ENCODE results near the gene TMEM229A.
"Not testable (repeated sequence)": the region's sequence is repeated elsewhere in the genome, so short reads cannot be mapped to it uniquely, and the experiment has no call there.

TMEM229A gene

DNA sequence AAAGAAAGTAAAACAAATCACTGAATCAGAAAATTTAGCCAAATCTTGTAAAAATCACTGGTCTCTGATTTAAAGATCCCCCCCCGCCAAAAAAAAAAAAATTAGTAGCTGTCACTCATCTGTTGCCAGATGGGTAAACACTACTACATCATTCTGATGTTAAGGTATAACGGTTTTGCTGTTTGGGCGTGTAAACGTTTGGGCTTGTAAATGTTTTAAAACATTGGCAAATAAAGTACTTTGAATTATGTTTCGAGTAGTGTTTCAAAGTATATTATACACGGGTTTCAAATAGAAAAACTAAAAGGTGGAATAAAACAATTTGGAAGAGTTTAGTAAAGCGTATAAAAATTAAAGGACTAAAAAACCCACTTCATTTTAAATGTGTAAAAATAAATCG, 1.5 kb downstream of the TMEM229A start:
- no peak for DNase-seq

GRCh38 chr7:124030964-124031363, 1.9 kb downstream of the TMEM229A start:
- DNase-seq, result no peak

DNA sequence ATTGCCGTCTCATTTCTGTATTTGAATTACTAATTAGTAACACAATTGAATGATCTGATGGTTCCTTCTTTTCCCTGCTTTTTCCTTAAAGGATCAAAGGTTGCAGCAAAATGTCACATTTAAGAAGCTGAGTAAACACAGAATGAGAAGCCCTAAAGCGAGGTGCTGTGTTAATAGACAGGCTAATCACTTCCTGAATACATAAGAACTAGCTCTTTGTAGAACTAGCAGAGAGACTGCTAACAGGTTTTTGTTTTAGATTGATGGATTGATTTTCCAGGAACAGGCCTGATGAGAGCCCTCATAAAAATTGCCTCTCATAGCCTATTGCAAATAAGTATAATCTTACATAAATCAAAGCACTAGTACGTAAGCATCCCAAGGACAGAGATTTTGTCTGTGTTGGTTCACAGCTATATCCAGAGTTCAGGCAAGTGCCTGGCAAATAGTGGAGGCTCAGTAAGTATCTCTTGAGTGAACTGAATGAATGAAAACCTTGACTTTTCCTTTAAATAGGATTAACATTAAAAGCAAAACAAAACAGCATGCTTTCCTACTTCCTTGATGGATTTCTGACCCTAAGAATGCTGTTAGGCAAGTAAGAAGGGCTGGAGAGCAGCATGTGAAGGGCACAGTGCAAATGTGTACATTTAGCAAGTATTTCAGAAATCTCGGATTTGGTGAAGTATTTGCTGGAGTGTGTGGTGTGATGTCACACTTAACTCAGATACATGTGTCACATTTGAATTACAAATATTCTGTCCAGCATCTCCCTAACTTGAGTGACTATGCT, 3.3 kb downstream of the TMEM229A start:
- DNase-seq, result no peak

GRCh38 chr7:124027236-124027635, 5.6 kb downstream of the TMEM229A start:
- DNase-seq, result no peak

GRCh38 chr7:124024329-124024728, 8.5 kb downstream of the TMEM229A start:
- not testable (repeated sequence) for DNase-seq

- no peak for DNase-seq
Measured at GRCh38 chr7:124022551-124022950, 10.3 kb downstream of the TMEM229A start.

DNA sequence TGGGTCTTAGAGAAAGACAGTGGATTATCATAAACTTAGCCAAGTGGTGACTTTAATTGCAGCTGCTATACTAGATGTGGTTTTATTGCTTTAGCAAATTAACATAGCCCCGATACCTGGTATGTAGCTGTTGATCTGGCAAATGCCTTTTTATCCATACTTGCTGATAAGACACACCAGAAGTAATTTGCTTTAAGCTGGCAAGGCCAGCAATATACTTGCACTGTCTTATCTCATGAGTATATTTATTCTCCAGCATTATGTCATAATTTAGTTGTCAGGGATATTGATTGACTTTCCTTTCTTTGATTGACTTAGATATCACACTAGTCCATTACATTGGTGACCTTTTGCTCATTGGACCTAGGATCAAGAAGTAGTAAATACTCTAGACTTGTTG, 12.8 kb downstream of the TMEM229A start:
- DNase-seq, result no peak

GRCh38 chr7:124013306-124013705, 19.6 kb downstream of the TMEM229A start:
- no peak for DNase-seq

GRCh38 chr7:124012864-124013263, 20.0 kb downstream of the TMEM229A start:
- no peak for DNase-seq

- no peak for DNase-seq
Measured at GRCh38 chr7:124009321-124009720, 23.5 kb downstream of the TMEM229A start.

DNA sequence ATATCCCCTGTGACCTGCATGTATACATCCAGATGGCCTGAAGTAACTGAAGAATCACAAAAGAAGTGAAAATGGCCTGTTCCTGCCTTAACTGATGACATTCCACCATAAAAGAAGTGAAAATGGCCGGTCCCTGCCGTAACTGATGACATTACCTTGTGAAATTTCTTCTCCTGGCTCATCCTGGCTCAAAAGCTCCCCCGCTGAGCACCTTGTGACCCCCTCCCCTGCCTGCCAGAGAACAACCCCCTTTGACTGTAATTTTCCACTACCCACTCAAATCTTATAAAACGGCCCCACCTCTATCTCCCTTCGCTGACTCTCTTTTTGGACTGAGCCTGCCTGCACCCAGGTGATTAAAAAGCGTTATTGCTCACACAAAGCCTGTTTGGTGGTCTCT, 24.6 kb downstream of the TMEM229A start:
- not testable (repeated sequence) for DNase-seq

- DNase-seq, result no peak
Measured at GRCh38 chr7:123999703-124000102, 33.2 kb downstream of the TMEM229A start.

- DNase-seq, result no peak
Measured at GRCh38 chr7:123998921-123999320, 33.9 kb downstream of the TMEM229A start.

DNA sequence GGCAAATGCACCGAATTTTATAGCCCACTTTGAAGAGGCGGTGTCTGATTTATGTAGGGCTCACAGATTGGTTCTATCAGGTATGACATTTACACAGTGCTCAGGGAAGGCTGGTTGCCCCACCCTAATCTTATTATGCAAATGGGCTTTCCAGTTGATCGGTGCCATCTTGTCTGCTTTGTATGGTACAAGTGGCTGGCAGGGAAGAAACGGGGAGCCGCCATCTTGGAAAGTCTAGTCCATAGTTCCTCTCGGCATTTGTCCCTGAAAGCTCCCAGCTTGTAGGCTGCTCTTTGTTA, 36.6 kb downstream of the TMEM229A start:
- DNase-seq, result no peak

DNA sequence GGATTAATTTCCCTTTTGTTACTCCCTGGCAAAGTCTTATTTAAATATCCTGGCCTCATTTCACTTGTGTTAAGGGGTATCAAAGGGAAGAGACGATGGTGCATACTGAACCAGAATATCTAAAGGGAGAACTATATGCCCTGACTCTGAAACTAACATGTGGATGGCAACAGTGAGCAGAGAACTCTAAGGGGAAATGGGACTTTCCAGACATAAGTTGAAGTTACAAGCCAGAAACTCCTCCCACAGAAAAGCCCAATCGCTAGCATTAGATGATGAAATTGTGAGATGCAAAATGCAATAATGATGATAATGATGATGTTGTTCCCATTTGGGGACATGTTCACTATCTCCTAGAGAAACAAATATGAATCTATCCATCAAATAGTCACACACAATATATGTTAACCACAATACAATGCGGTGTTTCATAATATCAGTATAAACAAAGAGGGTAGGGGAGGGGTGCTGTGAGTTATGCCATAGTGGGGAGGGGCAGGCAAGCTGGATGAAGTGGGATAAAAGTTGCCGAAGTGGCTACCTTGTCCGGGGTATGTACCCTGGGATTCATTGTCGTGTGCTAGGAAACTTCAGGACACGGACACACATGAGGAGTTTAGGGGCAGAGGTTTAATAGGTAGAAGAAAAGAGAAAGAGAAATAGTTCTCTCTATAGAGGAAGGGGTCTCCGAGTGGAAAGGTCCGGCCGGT, 37.1 kb downstream of the TMEM229A start:
- no peak for DNase-seq

GRCh38 chr7:123994449-123994848, 38.4 kb downstream of the TMEM229A start:
- DNase-seq, result no peak

- no peak for DNase-seq
Measured at GRCh38 chr7:123993996-123994395, 38.9 kb downstream of the TMEM229A start.

GRCh38 chr7:123992913-123993518, 39.9 kb downstream of the TMEM229A start:
- no peak for DNase-seq

- DNase-seq, result no peak
Measured at GRCh38 chr7:123987445-123987844, 45.4 kb downstream of the TMEM229A start.

Data from NCI-H1694 (cell line).